ENCODE results near the gene SAA2.

The SAA2 gene

GRCh38 chr11:18248561-18248960 is at the start of gene SAA2:
SAA2 (minus strand) TSS chr11:18248668; CDS start chr11:18248011, 657 bp downstream.
- Histone ChIP-seq H3K4me3 (IDR thresholded peaks at IDR 0.05; ENCODE audit: insufficient read depth, low read depth, low read length) (no peak within 1 kb of the TSS), H3K4me2 (no peak within 1 kb of the TSS), H3K27me3 (ENCODE audit: insufficient read depth, low read depth) (no peaks in the 10 kb centered on the region), H3K36me3 (ENCODE audit: insufficient read depth) (no peaks in the 10 kb centered on the region), H3K27ac (no peak within 1 kb of the TSS), H3K9ac (no peak within 1 kb of the TSS), H3K4me1 (ENCODE audit: low read depth, poor library complexity, severe bottlenecking) (peaks cover 43% of the 10 kb centered on the region), H2AFZ (ENCODE audit: low read depth) (no peak within 1 kb of the TSS), H4K20me1 (ENCODE audit: insufficient read depth) (no peaks in the 10 kb centered on the region), H3K79me2 (ENCODE audit: insufficient read depth, low read depth) (no peaks in the 10 kb centered on the region)
- no peak for TF ChIP-seq CTCF (conservative IDR thresholded peaks at IDR 0.05; ENCODE audit: low read depth, low read length)

GRCh38 chr11:18295316-18295715 is 46.8 kb upstream of the SAA2 start:
- Histone ChIP-seq H3K79me2 (ENCODE audit: insufficient read depth, low read depth) (no peaks in the 10 kb centered on the region), H3K9ac (no peak overlapping the region), H3K4me1 (ENCODE audit: low read depth, poor library complexity, severe bottlenecking) (no peaks in the 10 kb centered on the region), H3K4me3 (IDR thresholded peaks at IDR 0.05; ENCODE audit: insufficient read depth, low read depth, low read length) (no peak overlapping the region), H4K20me1 (ENCODE audit: insufficient read depth) (no peaks in the 10 kb centered on the region), H3K27me3 (ENCODE audit: insufficient read depth, low read depth) (no peaks in the 10 kb centered on the region), H3K27ac (no peak overlapping the region), H2AFZ (ENCODE audit: low read depth) (no peak overlapping the region), H3K36me3 (ENCODE audit: insufficient read depth) (peaks cover 7% of the 10 kb centered on the region; the same call in 1 of the 2 replicates), H3K4me2 (no peak overlapping the region)
- TF ChIP-seq CTCF (conservative IDR thresholded peaks at IDR 0.05; ENCODE audit: low read depth, low read length), result no peak

DNA sequence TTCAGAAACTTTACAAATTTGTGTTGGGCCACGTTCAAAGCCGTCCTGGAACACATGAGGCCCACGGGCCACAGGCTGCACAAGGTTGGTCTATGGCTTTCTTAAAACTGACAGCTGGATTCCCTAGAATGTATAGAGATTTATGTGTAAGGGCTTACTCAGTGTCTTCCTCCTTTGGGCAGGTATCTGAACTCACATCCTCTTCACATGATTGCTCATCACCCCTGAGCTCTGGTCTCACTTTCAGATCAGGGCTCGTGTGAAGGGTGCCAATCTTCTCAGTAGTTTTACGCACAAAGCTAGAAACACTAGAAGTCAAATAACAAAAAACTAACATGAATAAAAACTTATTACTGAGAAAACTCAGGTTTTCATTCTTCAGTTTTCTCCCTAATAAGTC is 46.4 kb upstream of the SAA2 start:
- no peak overlapping the region for H3K4me2 ChIP-seq
- TF ChIP-seq CTCF (conservative IDR thresholded peaks at IDR 0.05; ENCODE audit: low read depth, low read length), result no peak
- no peaks in the 10 kb centered on the region for H4K20me1 ChIP-seq (ENCODE audit: insufficient read depth)
- no peak overlapping the region for H2AFZ ChIP-seq (ENCODE audit: low read depth)
- H3K9ac ChIP-seq, result no peak overlapping the region
- H3K27ac ChIP-seq, result no peak overlapping the region
- no peaks in the 10 kb centered on the region for H3K4me1 ChIP-seq (ENCODE audit: low read depth, poor library complexity, severe bottlenecking)
- peaks cover 7% of the 10 kb centered on the region; the same call in 1 of the 2 replicates for H3K36me3 ChIP-seq (ENCODE audit: insufficient read depth)
- H3K27me3 ChIP-seq (ENCODE audit: insufficient read depth, low read depth), result no peaks in the 10 kb centered on the region
- H3K4me3 ChIP-seq (IDR thresholded peaks at IDR 0.05; ENCODE audit: insufficient read depth, low read depth, low read length), result no peak overlapping the region
- H3K79me2 ChIP-seq (ENCODE audit: insufficient read depth, low read depth), result no peaks in the 10 kb centered on the region

GRCh38 chr11:18288911-18289310 is 40.4 kb upstream of the SAA2 start:
- H4K20me1 ChIP-seq (ENCODE audit: insufficient read depth), result no peaks in the 10 kb centered on the region
- no peaks in the 10 kb centered on the region for H3K79me2 ChIP-seq (ENCODE audit: insufficient read depth, low read depth)
- H3K27me3 ChIP-seq (ENCODE audit: insufficient read depth, low read depth), result no peaks in the 10 kb centered on the region

More at GRCh38 chr11:18288911-18289310, 40.4 kb upstream of the SAA2 start:
- Histone ChIP-seq H2AFZ (ENCODE audit: low read depth) (no peak overlapping the region), H3K4me1 (ENCODE audit: low read depth, poor library complexity, severe bottlenecking) (no peaks in the 10 kb centered on the region), H3K4me2 (no peak overlapping the region), H3K36me3 (ENCODE audit: insufficient read depth) (peaks cover 3% of the 10 kb centered on the region; the same call in 1 of the 2 replicates), H3K9ac (no peak overlapping the region), H3K27ac (no peak overlapping the region), H3K4me3 (IDR thresholded peaks at IDR 0.05; ENCODE audit: insufficient read depth, low read depth, low read length) (no peak overlapping the region)
- no peak for TF ChIP-seq CTCF (conservative IDR thresholded peaks at IDR 0.05; ENCODE audit: low read depth, low read length)

All from KMS-11 (cell line).